Vagina (tissue), 2 donors: ENCODE results near the gene SUN1.

ENCODE experiments used
- POLR2A ChIP-seq, 2 donors: fragments of 450-650 bp; IDR thresholded peaks; one replicate each; pipeline ENCODE4 v1.6.1; 2017; ENCODE audit warnings: antibody characterized with exemption in 2 of 2, mild to moderate bottlenecking in 2 of 2, moderate library complexity in 2 of 2
- TF ChIP-seq, protein P1 (sequence below), 3 experiments: fragments of 450-650 bp in 2 of 3; fragments of 200-600 bp in 1 of 3; sonication (generic) in 1 of 3; IDR thresholded peaks; one replicate each; pipeline ENCODE4 v1.5.1; 2017 to 2019; ENCODE audit warnings: antibody characterized with exemption in 3 of 3, mild to moderate bottlenecking in 2 of 3, moderate library complexity in 2 of 3

DNA sequence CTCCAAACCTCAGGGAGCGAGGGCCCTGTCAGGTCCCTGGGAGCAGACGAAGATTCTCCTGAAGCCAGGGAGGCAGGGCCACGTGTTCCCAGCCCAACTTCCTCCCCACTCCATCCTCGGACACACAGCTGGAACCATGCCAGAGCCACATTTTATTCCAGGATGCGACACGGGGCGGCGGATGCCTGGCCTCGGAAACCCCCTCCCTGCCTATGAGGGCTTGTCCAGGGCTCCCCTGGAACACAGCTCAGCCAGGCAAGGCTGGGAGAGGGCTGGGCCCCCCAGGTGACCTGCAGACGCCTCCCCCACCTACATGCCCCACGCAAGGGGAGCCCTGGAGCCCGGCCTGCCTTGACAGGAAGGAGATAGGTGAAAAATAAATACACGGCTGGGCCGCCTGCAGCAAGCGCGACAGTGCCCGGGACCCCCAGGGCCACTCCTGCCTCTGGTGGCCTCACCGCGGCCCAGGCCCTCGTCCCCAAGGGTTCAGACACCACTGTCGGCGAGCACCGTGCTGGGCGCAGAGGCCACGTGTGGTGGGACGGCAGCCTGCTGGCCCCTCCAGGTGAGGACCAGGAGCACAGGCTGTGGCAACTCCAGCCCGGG, 65.6 kb downstream of the SUN1 start:
- TF ChIP-seq, protein P1, sequence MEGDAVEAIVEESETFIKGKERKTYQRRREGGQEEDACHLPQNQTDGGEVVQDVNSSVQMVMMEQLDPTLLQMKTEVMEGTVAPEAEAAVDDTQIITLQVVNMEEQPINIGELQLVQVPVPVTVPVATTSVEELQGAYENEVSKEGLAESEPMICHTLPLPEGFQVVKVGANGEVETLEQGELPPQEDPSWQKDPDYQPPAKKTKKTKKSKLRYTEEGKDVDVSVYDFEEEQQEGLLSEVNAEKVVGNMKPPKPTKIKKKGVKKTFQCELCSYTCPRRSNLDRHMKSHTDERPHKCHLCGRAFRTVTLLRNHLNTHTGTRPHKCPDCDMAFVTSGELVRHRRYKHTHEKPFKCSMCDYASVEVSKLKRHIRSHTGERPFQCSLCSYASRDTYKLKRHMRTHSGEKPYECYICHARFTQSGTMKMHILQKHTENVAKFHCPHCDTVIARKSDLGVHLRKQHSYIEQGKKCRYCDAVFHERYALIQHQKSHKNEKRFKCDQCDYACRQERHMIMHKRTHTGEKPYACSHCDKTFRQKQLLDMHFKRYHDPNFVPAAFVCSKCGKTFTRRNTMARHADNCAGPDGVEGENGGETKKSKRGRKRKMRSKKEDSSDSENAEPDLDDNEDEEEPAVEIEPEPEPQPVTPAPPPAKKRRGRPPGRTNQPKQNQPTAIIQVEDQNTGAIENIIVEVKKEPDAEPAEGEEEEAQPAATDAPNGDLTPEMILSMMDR (IDR thresholded peaks at IDR 0.05) = no peak
- no peak for TF ChIP-seq POLR2A (IDR thresholded peaks at IDR 0.05)
